Esophagus squamous epithelium (tissue), 4 donors: ENCODE results near the gene SLAMF7.

Experiments
- CTCF ChIP-seq, 6 experiments: fragments of 450-650 bp in 4 of 6; fragments of 200-600 bp in 2 of 6; sonication (generic) in 2 of 6; IDR thresholded peaks; one replicate each; pipeline ENCODE4 v1.5.1; 2016 to 2019; ENCODE audit warnings: antibody characterized with exemption in 6 of 6, mild to moderate bottlenecking in 4 of 6, moderate library complexity in 4 of 6
- POLR2A ChIP-seq, 4 donors: fragments of 450-650 bp; IDR thresholded peaks; one replicate each; pipeline ENCODE4 v1.6.1; 2017; ENCODE audit warnings: antibody characterized with exemption in 4 of 4, mild to moderate bottlenecking in 4 of 4, moderate library complexity in 3 of 4

GRCh38 chr1:160794376-160794775 is 55.3 kb downstream of the SLAMF7 start:
- no peak for TF ChIP-seq CTCF (IDR thresholded peaks at IDR 0.05)
- TF ChIP-seq POLR2A (IDR thresholded peaks at IDR 0.05): no peak
